Measurements from ENCODE around the gene SOX2. TPM values are rescaled to one million over a fixed set of nuclear protein-coding genes. Genes with fewer than 3 reads are reported as not detected.

The SOX2 gene
- total RNA-seq, 1 experiment from 2014 or later = not detected

DNA sequence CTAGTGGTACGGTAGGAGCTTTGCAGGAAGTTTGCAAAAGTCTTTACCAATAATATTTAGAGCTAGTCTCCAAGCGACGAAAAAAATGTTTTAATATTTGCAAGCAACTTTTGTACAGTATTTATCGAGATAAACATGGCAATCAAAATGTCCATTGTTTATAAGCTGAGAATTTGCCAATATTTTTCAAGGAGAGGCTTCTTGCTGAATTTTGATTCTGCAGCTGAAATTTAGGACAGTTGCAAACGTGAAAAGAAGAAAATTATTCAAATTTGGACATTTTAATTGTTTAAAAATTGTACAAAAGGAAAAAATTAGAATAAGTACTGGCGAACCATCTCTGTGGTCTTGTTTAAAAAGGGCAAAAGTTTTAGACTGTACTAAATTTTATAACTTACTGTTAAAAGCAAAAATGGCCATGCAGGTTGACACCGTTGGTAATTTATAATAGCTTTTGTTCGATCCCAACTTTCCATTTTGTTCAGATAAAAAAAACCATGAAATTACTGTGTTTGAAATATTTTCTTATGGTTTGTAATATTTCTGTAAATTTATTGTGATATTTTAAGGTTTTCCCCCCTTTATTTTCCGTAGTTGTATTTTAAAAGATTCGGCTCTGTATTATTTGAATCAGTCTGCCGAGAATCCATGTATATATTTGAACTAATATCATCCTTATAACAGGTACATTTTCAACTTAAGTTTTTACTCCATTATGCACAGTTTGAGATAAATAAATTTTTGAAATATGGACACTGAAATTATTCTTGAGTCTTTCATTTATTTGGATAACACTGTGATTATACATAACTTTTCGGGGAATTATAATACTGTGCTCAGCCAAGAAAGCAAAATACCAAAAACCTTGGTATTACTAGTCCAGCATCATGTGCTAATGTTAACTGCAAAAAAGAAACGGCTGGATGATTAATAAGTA, 2.2 kb downstream of the SOX2 start:
- intact Hi-C loops (cut with micrococcal nuclease) = no loop called here
- Histone ChIP-seq H3K27me3 (ENCODE audit: low read length) (peaks cover 93% of the 10 kb centered on the region), H4K20me1 (ENCODE audit: low read length) (no peaks in the 10 kb centered on the region), H3K4me3 (ENCODE audit: low read length) (no peak overlapping the region), H3K9me2 (replicated peaks; ENCODE audit: low read length) (no peaks in the 10 kb centered on the region), H3K9ac (ENCODE audit: low read length) (no peak overlapping the region), H3K36me3 (ENCODE audit: low read depth, low read length) (no peaks in the 10 kb centered on the region), H3K79me2 (ENCODE audit: low read length) (no peaks in the 10 kb centered on the region), H3K27ac (ENCODE audit: low read length) (no peak overlapping the region), H2AFZ (ENCODE audit: low read length) (no peak overlapping the region), H3F3A (ENCODE audit: low read length, unreplicated experiment) (no peaks in the 10 kb centered on the region), H3K9me3 (ENCODE audit: low read length) (no peaks in the 10 kb centered on the region), H3K4me1 (ENCODE audit: insufficient read depth, low read length) (peaks cover 9% of the 10 kb centered on the region; the same call in 1 of the 2 replicates), H3K4me2 (ENCODE audit: low read length) (no peak overlapping the region)
- ChIA-PET POLR2A (ENCODE audit: unreplicated experiment) (interaction anchor here (0.6 kb wide), 1 partner anchor 499 kb away, joined by 4 read pairs; no protein-coding TSS in a partner anchor), CTCF (no interaction called here)
- BruUV-seq (replicated peaks) = no TSS peak
- no peak for TF ChIP-seq EZH2 (IDR thresholded peaks at IDR 0.05; ENCODE audit: low read length, unreplicated experiment)
- TF ChIP-seq, protein P1, sequence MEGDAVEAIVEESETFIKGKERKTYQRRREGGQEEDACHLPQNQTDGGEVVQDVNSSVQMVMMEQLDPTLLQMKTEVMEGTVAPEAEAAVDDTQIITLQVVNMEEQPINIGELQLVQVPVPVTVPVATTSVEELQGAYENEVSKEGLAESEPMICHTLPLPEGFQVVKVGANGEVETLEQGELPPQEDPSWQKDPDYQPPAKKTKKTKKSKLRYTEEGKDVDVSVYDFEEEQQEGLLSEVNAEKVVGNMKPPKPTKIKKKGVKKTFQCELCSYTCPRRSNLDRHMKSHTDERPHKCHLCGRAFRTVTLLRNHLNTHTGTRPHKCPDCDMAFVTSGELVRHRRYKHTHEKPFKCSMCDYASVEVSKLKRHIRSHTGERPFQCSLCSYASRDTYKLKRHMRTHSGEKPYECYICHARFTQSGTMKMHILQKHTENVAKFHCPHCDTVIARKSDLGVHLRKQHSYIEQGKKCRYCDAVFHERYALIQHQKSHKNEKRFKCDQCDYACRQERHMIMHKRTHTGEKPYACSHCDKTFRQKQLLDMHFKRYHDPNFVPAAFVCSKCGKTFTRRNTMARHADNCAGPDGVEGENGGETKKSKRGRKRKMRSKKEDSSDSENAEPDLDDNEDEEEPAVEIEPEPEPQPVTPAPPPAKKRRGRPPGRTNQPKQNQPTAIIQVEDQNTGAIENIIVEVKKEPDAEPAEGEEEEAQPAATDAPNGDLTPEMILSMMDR (conservative IDR thresholded peaks at IDR 0.05; ENCODE audit: low read depth, low read length) = no peak
- TF ChIP-seq EZH2phosphoT487 (IDR thresholded peaks at IDR 0.05; ENCODE audit: borderline replicate concordance, low read length) = no peak
- DNase-seq = no peak
- ATAC-seq = no peak

DNA sequence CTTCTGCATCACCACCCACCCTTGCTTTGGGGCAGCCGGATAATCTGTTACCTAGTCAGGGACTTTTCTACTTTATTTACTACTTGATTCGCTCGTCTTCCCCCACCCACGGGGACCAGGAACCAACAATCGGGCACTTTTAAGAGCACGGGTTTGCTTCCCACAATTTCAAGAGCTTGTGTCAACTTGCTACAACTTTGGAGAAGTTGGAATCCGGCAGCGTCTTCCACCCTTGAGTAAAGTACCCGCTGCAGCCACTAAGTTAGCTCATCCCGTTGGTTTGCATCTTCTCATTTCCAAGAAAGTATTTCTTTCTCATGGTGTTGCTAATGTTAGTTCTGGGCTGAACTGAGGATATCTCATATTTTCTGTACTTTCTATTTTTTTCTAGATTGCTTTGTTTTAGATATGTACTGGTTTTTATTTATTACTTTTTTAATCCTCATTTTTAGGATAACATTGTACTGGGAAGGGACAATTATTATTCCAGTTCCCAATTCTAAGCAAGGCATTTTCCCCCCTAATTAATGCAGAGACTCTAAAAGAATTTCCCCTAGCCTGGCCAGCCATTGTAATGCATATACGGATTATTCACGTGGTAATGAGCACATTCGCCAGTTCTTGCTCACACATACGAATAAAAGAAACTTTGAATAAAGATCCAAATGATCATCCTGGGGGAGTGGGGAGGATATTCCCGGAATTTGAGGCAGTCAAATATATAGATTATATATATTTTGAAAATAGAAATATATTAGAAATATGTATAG, 4.0 kb downstream of the SOX2 start:
- no peak overlapping the region for H3K27ac ChIP-seq (ENCODE audit: low read length)
- peaks cover 5% of the 10 kb centered on the region; the same call in 1 of the 2 replicates for H3K4me1 ChIP-seq (ENCODE audit: insufficient read depth, low read length)
- ChIA-PET CTCF (interaction anchor here (0.7 kb wide), 1 partner anchor 229 kb away, joined by 5 read pairs; no protein-coding TSS in a partner anchor), POLR2A (ENCODE audit: unreplicated experiment) (interaction anchor here (0.7 kb wide), 1 partner anchor 1576 kb away, joined by 3 read pairs; no protein-coding TSS in a partner anchor)
- no peaks in the 10 kb centered on the region for H3K9me2 ChIP-seq (replicated peaks; ENCODE audit: low read length)
- no peaks in the 10 kb centered on the region for H4K20me1 ChIP-seq (ENCODE audit: low read length)
- H2AFZ ChIP-seq (ENCODE audit: low read length) = no peak overlapping the region
- no peak overlapping the region for H3K9ac ChIP-seq (ENCODE audit: low read length)
- H3K4me2 ChIP-seq (ENCODE audit: low read length) = no peak overlapping the region
- H3F3A ChIP-seq (ENCODE audit: low read length, unreplicated experiment) = no peaks in the 10 kb centered on the region
- no TSS peak for BruUV-seq (replicated peaks)
- ATAC-seq (no peak), DNase-seq (no peak)
- no peak overlapping the region for H3K4me3 ChIP-seq (ENCODE audit: low read length)
- intact Hi-C loops (cut with micrococcal nuclease) = no loop called here
- no peaks in the 10 kb centered on the region for H3K79me2 ChIP-seq (ENCODE audit: low read length)
- TF ChIP-seq, protein P1 (conservative IDR thresholded peaks at IDR 0.05; ENCODE audit: low read depth, low read length) = no peak
- 0 out of 2 replicates have a peak, but pooled peaks have one; percentile 32 for TF ChIP-seq EZH2phosphoT487 (IDR thresholded peaks at IDR 0.05; ENCODE audit: borderline replicate concordance, low read length)
- no peaks in the 10 kb centered on the region for H3K36me3 ChIP-seq (ENCODE audit: low read depth, low read length)
- H3K9me3 ChIP-seq (ENCODE audit: low read length) = no peaks in the 10 kb centered on the region
- H3K27me3 ChIP-seq (ENCODE audit: low read length) = peaks cover 98% of the 10 kb centered on the region

Measured in PC-3 (cell line).